K562 (cell line): ENCODE data around the gene RNF168. TPM values are rescaled to one million over a fixed set of nuclear protein-coding genes. Genes with fewer than 3 reads are reported as not detected.

Experiments
- DMBX1 ChIP-seq: fragments of 250-450 bp; sonication (Bioruptor Pico); IDR thresholded peaks from 2 replicates; pipeline ENCODE4 v1.8.0; 2022; ENCODE audit warnings: inconsistent platforms, mild to moderate bottlenecking, moderate library complexity, borderline replicate concordance
- EGR1 ChIP-seq: fragments of 450-650 bp; conservative IDR thresholded peaks from 2 replicates; pipeline ENCODE4 v1.6.1; 2017; ENCODE audit warnings: mild to moderate bottlenecking
- ESRRB ChIP-seq: fragments of 250-450 bp; sonication (Bioruptor Pico); IDR thresholded peaks from 2 replicates; pipeline ENCODE4 v1.5.0; 2020; ENCODE audit warnings: mild to moderate bottlenecking, moderate library complexity, borderline replicate concordance
- HDAC1 ChIP-seq, 2 experiments: fragments of 450-650 bp; IDR thresholded peaks; 2 replicates each; pipeline ENCODE4 v1.6.1; 2016 to 2017; ENCODE audit warnings: inconsistent platforms in 1 of 2, mild to moderate bottlenecking in 1 of 2, moderate library complexity in 1 of 2
- KDM5B ChIP-seq: fragments of 200-600 bp; sonication (generic); IDR thresholded peaks from 2 replicates; pipeline ENCODE4 v1.6.1; 2012; ENCODE audit warnings: low read depth, mild to moderate bottlenecking, moderate library complexity, low read length, control low read depth, inconsistent platforms; ENCODE audit not compliant: insufficient replicate concordance
- LCOR ChIP-seq: sonication (generic); formaldehyde crosslinking; IDR thresholded peaks from 2 replicates; pipeline ENCODE4 v1.8.0; 2022; ENCODE audit warnings: mild to moderate bottlenecking, missing genetic modification reagents
- POLR2B ChIP-seq: fragments of 450-650 bp; IDR thresholded peaks from 2 replicates; pipeline ENCODE4 v1.6.1; 2018; ENCODE audit warnings: low read depth; ENCODE audit not compliant: partially characterized antibody
- RNF2 ChIP-seq: sonication (generic); IDR thresholded peaks from 2 replicates; pipeline ENCODE4 v1.6.1; 2016
- SMARCA5 ChIP-seq: fragments of 450-650 bp; IDR thresholded peaks from 2 replicates; pipeline ENCODE4 v1.6.1; 2016
- TARDBP ChIP-seq: fragments of 450-650 bp; IDR thresholded peaks from 2 replicates; pipeline ENCODE4 v1.6.1; 2016
- U2AF1 ChIP-seq: fragments of 200-400 bp; formaldehyde crosslinking; optimal IDR thresholded peaks from 2 replicates; pipeline ENCODE3; 2017; ENCODE audit warnings: mild to moderate bottlenecking, low read depth, low read length, moderate library complexity
- ZBTB33 ChIP-seq: sonication (generic); formaldehyde crosslinking; IDR thresholded peaks from 2 replicates; pipeline ENCODE4 v1.8.1; 2023; ENCODE audit warnings: mild to moderate bottlenecking, missing genetic modification reagents
- ZBTB9 ChIP-seq: fragments of 450-650 bp; formaldehyde crosslinking; IDR thresholded peaks from 2 replicates; pipeline ENCODE4 v1.4.0; 2020; ENCODE audit warnings: mild to moderate bottlenecking, moderate library complexity
- ZFX ChIP-seq: sonication (generic); formaldehyde crosslinking; IDR thresholded peaks from 2 replicates; pipeline ENCODE4 v1.8.0; 2022; ENCODE audit warnings: mild to moderate bottlenecking, missing genetic modification reagents, moderate library complexity
- ZNF431 ChIP-seq: sonication (generic); formaldehyde crosslinking; IDR thresholded peaks from 2 replicates; pipeline ENCODE4 v1.8.0; 2022; ENCODE audit warnings: mild to moderate bottlenecking, missing genetic modification reagents
- ZNF639 ChIP-seq, 2 experiments: fragments of 200-800 bp in 1 of 2; sonication (Bioruptor generic) in 1 of 2; sonication (generic) in 1 of 2; formaldehyde crosslinking in 1 of 2; IDR thresholded peaks in 1 of 2; conservative IDR thresholded peaks in 1 of 2; 2 replicates each; pipeline versions ENCODE4 v1.5.0 to v1.6.1; 2016 to 2020; ENCODE audit warnings: missing compliant biosample characterization in 1 of 2, missing genetic modification characterization in 1 of 2, missing genetic modification reagents in 1 of 2
- polyA plus RNA-seq, 8 experiments: library from polyadenylated mRNA; depleted of rRNA in 4 of 8; stranded (reverse) in 5 of 8; unstranded in 3 of 8; fragments of >200 nt; fragmentation: Nextera tagmentation in 2 of 8; fragmentation: Illumina TruSeq in 1 of 8; extraction: Ambion mirVana in 2 of 8; extraction: Trizol in 1 of 8; gene quantifications; 2 replicates each; pipeline versions ENCODE4 v1.2.1 to v1.2.3, GENCODE V29; 2011 to 2014; ENCODE audit warnings: inconsistent platforms in 1 of 8, missing spikeins in 1 of 8
- total RNA-seq, 7 experiments: library from RNA; depleted of rRNA in 6 of 7; stranded (reverse); fragments of >200 nt in 6 of 7; fragmentation: Illumina TruSeq in 2 of 7; extraction: Trizol in 2 of 7; gene quantifications; 2 replicates each; pipeline versions ENCODE4 v1.2.1 to v1.2.3, GENCODE V29; 2011 to 2021; ENCODE audit warnings: low replicate concordance in 1 of 7
- TF ChIP-seq, protein P1 (sequence below): sonication (generic); formaldehyde crosslinking; IDR thresholded peaks from 2 replicates; pipeline ENCODE4 v1.8.1; 2023; ENCODE audit warnings: mild to moderate bottlenecking, missing genetic modification reagents
- TF ChIP-seq, protein P2 (sequence below), 3 experiments: IDR thresholded peaks in 2 of 3; conservative IDR thresholded peaks in 1 of 3; 2 replicates each; pipeline ENCODE4 v1.5.1; 2011 to 2012; ENCODE audit warnings: low read length in 3 of 3, mild to moderate bottlenecking in 3 of 3, control low read depth in 2 of 3, improper control_type of control experiment in 1 of 3, inconsistent platforms in 1 of 3, low read depth in 1 of 3, mixed read lengths in 1 of 3, moderate library complexity in 1 of 3; ENCODE audit not compliant: insufficient read depth in 2 of 3

RNF168 gene
- total and polyA plus RNA-seq, 9 of the 15 experiments (the other 6 are each of a cell fraction or from before 2014, with no cell fraction given), result 6.0 to 32.1 (median 16.6) TPM

DNA sequence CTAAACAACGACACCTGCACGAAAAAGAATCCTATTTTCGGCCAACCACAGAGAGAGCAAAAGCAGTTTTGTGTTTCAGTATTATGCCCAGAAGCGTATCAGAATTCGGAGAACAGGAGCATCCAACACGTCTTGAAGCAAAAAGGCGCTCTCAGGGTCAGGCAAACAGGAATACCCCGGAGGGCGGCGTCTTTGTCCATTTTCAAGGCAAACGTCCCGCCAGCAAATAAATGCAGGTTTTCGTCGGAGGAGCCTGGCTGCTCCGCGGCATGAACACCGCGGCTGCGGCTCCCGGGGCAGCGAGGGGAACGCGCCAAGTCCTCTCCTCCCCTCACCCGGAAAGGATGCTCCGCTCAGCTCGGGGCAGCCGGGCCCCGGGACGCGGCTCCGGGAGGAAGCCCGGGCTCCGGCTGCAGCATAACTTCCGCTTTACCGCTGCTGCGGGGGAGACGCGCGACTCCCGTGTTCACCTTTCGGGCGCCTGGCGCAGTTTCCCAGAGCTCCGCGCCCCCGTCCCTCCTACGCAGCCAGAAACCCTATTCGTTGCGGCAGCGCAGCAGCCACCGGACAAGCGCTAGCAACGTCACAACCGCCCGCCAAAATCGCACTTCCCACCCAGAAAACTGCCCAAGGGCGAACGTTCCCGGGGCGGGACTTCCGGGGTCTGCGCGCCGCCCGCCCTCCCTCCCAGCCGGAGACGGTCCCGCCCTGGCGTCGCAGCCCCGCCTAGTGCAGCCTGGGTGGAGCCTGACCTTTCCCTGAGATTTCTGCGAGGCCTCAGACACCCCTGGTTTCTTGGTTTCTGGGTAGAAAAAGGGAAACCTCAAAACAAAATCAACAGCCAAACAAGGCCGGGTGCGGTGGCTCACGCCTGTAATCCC, at the start of gene RNF168 (continued):
- TF ChIP-seq HDAC1 (IDR thresholded peaks at IDR 0.05) (peak in 1 of 2 experiments; percentile 63; a peak in 2 of 4 replicates), DMBX1 (CRISPR knock-in tag) (no peak), ZNF431 (CRISPR knock-in tag) (peak; percentile 54; the same call in 1 of the 2 replicates), TARDBP (no peak; the same call in 1 of the 2 replicates), ZNF639 (CRISPR knock-in tag; conservative IDR thresholded peaks at IDR 0.05 in 1 of 2, IDR thresholded peaks at IDR 0.05 in 1 of 2) (peak in 1 of 2 experiments; percentile 97; a peak in 2 of 4 replicates), ZFX (CRISPR knock-in tag) (peak; percentile 44), ZBTB33 (CRISPR knock-in tag) (peak; percentile 57), LCOR (peak; percentile 100), EGR1 (peak; percentile 98), ZBTB9 (CRISPR knock-in tag) (peak; percentile 77), ESRRB (CRISPR knock-in tag) (no peak), POLR2B (peak; percentile 85), RNF2 (peak; percentile 77; the same call in 1 of the 2 replicates), U2AF1 (peak; percentile 56), SMARCA5 (no peak), KDM5B (peak; percentile 69)
- TF ChIP-seq, protein P1, sequence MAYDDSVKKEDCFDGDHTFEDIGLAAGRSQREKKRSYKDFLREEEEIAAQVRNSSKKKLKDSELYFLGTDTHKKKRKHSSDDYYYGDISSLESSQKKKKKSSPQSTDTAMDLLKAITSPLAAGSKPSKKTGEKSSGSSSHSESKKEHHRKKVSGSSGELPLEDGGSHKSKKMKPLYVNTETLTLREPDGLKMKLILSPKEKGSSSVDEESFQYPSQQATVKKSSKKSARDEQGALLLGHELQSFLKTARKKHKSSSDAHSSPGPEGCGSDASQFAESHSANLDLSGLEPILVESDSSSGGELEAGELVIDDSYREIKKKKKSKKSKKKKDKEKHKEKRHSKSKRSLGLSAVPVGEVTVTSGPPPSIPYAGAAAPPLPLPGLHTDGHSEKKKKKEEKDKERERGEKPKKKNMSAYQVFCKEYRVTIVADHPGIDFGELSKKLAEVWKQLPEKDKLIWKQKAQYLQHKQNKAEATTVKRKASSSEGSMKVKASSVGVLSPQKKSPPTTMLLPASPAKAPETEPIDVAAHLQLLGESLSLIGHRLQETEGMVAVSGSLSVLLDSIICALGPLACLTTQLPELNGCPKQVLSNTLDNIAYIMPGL (CRISPR knock-in tag), result peak; percentile 40; the same call in 1 of the 2 replicates
- TF ChIP-seq, protein P2, sequence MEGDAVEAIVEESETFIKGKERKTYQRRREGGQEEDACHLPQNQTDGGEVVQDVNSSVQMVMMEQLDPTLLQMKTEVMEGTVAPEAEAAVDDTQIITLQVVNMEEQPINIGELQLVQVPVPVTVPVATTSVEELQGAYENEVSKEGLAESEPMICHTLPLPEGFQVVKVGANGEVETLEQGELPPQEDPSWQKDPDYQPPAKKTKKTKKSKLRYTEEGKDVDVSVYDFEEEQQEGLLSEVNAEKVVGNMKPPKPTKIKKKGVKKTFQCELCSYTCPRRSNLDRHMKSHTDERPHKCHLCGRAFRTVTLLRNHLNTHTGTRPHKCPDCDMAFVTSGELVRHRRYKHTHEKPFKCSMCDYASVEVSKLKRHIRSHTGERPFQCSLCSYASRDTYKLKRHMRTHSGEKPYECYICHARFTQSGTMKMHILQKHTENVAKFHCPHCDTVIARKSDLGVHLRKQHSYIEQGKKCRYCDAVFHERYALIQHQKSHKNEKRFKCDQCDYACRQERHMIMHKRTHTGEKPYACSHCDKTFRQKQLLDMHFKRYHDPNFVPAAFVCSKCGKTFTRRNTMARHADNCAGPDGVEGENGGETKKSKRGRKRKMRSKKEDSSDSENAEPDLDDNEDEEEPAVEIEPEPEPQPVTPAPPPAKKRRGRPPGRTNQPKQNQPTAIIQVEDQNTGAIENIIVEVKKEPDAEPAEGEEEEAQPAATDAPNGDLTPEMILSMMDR (IDR thresholded peaks at IDR 0.05 in 2 of 3, conservative IDR thresholded peaks at IDR 0.05 in 1 of 3; ENCODE audit: insufficient read depth in 2 of 3, low read depth in 1 of 3, low read length in 3 of 3), result peak in 2 of 3 experiments; percentile 7 to 9; a peak in 1 of 6 replicates
